Measurements from ENCODE around the gene TBKBP1.
A peak's percentile ranks its signal among the peaks of the same experiment; 100 is the strongest.

The TBKBP1 gene

DNA sequence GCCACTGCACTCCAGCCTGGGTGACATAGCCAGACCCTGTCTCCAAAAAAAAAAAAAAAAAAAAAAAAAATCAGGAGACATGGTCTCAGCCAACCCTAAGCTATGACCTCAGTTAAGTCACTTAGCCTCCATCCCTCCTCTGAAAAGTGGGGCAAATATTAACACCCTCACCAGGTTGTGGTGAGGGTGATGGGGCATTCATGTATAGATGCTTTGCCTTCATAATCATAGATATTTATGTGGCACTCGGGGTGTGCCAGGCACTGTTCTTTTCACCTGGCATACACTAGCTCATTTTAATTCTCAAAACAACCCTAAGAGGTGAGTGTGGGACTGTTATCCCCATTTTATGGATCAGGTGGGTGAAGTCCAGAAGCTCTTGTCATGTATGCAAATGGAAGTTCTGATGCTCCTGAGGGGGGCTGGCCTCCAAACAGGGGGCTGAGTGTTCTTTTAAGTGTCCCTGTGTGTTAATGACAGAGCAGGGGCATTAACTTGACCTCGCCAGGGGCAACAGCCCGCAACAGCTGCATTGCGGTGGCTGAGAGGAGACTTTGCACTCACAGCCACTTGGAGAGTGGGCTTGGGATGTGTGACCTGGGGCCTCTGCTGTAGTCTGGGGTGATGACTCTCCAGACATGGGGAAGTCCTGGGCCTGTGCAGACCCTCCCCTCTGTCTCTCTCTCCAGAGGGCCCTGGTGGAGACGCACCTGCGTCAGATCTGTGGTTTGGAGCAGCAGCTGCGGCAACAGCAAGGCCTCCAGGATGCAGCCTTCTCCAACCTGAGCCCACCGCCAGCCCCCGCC is 4.1 kb downstream of the TBKBP1 start:
- no peak for DNase-seq (ENCODE audit: low read depth in 2 of 3, low spot score in 2 of 3)

DNA sequence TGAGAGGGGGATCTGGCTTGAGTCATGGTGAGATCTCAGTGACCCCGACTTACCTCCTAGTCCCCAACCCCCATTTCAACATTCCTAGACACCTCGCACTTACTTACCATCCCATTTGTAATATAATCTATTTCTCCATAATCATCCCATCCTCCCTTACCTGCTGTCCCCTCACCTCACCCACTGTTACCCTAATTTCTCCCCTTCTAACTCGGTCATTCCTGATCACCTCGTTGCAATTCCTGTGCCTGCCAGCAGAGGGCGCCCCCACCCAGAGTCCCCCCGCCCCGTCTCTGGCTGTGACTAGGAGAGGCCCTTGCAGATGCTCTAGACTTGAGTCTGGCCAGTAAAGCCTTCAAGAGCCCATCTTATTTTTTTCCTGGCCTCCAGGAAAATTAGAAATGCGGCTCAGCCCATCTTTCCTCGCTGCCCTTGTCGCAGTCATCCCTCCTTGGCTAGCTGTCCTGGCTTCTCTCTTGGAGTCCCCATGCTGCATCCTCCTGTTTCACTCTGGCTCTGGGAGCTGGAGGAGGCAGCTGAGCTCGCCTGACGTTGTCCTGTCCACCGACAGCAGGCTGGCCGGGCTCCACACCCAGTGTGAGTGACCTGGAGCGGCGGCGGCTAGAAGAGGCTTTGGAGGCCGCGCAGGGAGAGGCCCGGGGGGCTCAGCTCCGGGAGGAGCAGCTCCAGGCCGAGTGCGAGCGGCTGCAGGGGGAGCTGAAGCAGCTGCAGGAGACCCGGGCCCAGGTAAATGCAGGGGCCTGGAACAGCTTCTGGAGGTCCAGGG is 5.0 kb downstream of the TBKBP1 start:
- DNase-seq (ENCODE audit: low read depth in 2 of 3, low spot score in 2 of 3), result peak in 1 of 3 experiments; percentile 96

- no peak for DNase-seq (ENCODE audit: low read depth in 2 of 3, low spot score in 2 of 3)
Measured at GRCh38 chr17:47699536-47699840, 5.5 kb downstream of the TBKBP1 start.

DNA sequence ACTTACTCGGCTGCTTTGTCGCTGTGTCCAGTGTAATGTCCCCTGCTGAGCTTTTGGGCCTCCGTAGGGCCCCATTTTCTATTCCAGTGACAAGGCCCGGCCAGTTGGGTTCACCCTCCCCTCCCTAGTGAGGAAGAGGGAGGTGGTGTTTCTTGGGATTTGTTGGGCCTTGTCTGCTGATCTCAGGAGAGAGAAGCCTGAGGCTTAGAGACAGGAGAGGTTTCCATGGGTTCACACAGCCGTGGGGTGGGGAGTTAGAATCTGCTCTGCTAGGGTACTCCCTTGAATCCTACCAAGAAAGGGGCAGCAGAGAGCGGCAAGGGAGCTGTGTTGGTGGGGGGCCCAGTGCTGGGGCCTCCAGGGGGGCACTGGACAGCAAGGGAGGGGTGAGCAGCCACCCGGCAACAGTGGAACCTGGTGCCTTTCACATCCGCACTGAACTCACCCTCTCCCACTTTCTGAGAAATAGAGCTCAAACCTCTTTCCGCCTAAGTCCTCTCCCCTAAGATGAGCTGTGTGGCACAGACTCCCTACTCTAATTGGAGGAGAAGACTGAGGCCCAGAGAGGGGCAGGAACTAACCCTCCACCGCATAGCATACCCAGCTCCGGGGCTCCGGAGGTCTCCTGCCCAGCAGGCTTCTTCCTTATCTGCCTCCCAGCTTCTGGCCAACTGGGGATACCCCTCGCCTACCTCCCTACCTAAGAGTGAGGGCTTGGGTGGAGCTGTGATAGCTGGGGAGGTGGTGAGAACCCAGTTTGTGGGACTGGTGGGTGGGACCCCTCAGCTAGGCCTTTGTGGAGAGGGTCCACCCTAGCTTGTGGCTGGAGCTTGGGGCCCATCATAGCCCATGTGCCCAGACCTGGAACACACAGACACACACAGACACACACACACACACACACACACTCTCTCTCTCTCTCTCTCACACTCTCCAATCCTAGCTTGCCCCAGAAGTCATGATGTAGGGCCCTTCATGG is 6.8 kb downstream of the TBKBP1 start:
- DNase-seq (ENCODE audit: low read depth in 2 of 3, low spot score in 2 of 3), result no peak

- DNase-seq (ENCODE audit: low read depth in 2 of 3, low spot score in 2 of 3), result no peak
Measured at GRCh38 chr17:47701608-47702007, 7.6 kb downstream of the TBKBP1 start.

DNA sequence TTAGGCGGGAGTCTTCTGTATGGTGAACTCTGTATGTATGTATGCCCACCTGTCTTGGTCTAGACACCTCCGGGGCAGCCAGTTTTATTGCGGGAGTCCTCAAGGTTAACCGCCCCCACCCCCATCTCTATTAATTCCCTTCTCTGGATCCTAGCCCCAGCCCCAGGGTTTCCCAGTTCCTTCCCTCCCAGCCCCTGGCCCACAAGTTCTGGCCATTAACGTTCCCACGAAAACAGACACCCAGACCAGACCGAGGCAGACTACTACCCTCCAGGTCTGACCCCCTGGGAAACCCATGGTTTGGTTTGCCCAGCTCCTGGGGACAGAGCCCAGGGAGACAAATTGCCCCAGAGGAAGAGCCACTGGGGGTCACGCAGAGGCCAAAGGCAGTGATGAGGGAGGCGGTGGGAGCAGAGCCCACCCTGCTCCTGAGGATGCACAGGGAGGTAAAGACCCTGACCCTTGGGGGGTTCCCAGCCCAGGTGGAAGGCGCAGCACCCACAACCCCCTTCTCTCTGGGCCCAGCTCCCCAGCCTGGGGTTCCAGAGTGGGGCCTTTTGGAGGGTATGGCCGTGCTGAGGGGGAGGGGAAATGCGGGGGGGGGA is 8.5 kb downstream of the TBKBP1 start:
- DNase-seq (ENCODE audit: low read depth in 2 of 3, low spot score in 2 of 3), result no peak

- no peak for DNase-seq (ENCODE audit: low read depth in 2 of 3, low spot score in 2 of 3)
Measured at GRCh38 chr17:47703191-47703591, 9.2 kb downstream of the TBKBP1 start.

DNA sequence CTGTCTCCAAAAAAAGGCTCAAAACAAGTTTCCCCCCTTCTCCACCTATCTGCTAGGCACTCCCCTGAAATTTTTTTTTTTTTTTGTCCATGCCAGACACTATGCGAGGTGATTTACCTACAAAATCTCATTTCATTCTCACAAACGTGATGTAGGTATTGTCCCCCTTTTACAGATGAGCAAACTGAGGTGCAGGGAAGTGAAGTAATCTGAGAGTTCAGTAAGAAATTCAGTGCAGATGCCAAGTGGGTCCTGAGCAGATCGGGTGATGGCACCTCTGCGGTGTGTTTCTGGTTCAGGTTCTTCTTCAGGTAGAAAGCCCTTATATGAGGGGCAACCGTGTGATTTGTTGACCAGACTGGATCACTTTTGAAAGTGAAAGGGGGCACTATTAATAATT is 9.7 kb downstream of the TBKBP1 start:
- no peak for DNase-seq (ENCODE audit: low read depth in 2 of 3, low spot score in 2 of 3)

GRCh38 chr17:47704116-47704515 is 10.2 kb downstream of the TBKBP1 start:
- DNase-seq (ENCODE audit: low read depth in 2 of 3, low spot score in 2 of 3), result no peak

DNA sequence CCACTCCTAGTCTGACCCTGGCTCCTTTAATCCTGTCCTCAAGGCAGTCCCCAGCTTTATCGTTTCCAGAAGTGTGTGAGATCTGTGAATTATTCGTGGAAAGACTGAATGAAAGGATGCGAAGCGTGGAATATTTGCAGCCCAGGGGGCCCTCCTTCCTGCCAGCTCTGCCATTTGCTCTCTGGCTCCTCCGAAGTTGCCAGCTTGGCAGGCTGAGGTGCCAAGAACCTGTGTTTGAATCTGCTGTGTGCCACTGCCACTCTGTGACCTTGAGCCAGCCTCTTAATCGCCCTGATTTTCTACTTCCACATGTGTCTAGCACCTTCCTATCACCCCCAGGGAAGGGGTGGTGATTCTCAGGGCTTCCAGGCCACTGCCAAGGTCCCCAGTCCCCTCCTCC is 10.8 kb downstream of the TBKBP1 start:
- no peak for DNase-seq (ENCODE audit: low read depth in 2 of 3, low spot score in 2 of 3)

DNA sequence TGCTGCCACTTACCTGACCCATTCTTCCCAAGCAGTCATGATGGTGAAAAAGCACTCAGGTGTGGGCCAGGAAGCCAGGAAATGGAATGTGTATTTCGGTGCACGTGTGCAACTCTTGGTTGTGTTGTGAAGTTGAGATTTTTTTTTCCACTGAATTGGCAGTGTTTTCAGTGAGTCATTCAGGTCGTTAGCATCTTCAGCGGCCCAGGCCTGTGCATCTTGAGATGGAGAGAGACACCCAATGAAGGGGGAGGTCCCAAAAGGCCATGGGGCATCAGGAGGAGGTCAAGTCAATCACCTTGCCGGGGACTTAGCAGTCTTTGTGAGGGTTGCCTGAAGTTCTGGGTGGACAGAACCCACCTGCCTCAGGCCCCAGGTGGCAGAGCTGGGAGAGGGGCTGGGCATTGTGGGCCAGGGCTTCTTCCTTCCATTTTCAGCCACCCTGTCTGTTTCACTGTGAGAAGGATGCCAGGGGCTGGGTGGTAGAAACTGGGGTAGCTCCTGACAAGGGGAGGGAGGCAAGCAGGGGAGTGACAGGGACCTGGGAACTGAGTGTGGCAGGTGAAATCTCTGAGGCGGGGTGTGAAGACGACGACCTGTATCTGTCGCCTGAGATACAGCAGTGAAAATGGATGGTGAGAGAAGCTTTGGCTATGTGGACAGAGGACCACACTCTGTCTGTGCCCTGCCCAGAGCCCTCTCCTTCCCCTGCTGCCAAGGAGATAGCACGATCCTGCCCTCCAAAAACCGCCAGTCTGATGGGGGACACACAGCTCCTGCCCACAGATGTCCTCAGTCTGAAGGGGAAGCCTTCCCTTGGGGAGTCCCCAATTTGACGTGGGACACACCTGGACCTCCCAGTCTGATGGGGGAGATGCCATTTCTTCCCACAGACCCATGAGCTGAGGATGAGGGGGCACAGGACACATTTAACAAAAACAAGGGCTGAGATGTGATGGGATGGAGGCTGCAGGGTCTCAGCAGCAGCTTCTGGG is 11.9 kb downstream of the TBKBP1 start:
- no peak for DNase-seq (ENCODE audit: low read depth in 2 of 3, low spot score in 2 of 3)

DNA sequence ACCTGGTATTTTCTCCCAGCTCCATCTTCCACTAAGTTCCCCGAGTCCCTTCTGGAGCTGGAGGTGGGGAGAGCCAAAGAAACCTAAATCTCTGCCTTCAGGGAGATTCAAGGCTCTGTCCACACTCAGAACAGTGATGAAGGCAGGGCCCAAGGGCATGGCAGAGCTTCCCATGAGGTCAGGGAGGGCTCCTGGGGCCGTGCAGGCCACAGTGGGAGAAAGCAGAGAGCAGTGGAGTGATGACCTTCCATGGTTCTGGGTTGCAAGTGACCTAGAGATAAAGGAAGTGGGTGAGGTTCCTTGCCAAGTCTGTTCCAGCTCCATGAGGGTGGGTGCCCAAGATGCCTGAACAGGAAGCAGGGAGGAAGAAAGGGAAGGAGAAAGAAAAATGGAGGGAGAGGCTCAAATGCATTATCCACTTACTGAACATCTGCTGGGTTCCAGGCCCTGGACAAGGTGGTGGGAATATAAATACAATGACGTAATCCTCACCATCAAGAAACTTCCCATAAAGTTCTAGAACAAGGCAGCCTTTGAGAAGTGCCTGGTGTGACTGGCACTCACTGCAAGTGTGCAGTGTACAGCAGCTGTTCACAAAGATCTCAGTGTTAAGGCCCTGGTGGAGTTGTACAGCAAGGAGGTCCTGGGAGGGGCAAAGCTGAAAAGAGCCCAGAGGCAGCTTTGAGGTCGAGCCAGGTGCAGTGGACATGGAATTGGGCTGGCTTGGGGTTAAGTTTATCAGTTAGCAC is 13.3 kb downstream of the TBKBP1 start:
- no peak for DNase-seq (ENCODE audit: low read depth in 2 of 3, low spot score in 2 of 3)

- DNase-seq (ENCODE audit: low read depth in 2 of 3, low spot score in 2 of 3), result no peak
Measured at GRCh38 chr17:47707884-47708283, 13.9 kb downstream of the TBKBP1 start.

DNA sequence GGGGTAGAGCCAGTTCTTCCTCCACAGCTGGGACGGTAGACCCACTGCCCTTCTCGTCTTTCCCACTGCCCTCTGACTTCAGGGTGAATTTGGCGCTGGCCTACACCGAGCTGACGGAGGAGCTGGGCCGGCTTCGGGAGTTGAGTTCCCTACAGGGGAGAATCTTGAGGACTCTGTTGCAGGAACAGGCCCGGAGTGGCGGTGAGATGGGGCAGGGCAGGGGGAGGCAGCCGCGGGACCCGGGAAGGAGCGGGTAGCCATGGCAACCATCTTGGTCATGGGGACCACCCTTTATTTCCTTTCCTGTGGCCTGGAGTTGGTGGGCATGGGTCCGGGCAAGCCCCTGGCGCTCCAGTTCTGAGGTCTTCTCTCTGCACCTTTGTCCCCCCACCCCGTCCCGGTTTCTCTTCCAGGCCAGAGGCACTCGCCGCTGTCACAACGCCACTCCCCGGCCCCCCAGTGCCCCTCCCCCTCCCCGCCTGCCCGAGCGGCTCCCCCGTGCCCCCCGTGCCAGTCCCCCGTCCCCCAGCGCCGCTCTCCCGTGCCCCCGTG is 14.4 kb downstream of the TBKBP1 start:
- no peak for DNase-seq (ENCODE audit: low read depth in 2 of 3, low spot score in 2 of 3)

GRCh38 chr17:47708864-47709541 is 15.0 kb downstream of the TBKBP1 start:
- DNase-seq (ENCODE audit: low read depth in 2 of 3, low spot score in 2 of 3), result no peak

DNA sequence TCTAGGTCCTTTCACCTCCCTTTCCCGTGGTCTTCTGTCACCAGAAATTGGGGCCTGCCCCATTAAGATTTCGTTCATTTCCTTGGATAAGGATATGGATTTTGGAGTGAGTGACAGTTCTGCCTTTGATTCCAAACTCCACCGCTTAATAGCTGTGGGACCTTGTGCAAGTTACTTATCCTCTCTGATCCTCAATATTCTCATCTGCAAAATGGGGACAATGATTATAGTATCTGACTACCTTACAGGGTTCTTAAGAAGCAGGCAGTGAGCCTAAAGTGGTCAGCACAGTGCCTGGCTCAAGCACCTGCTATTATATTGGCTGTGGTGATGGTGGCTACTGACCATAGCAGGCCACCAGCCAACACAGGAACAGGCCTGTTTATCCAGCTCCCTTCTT is 15.6 kb downstream of the TBKBP1 start:
- DNase-seq (ENCODE audit: low read depth in 2 of 3, low spot score in 2 of 3), result no peak

DNA sequence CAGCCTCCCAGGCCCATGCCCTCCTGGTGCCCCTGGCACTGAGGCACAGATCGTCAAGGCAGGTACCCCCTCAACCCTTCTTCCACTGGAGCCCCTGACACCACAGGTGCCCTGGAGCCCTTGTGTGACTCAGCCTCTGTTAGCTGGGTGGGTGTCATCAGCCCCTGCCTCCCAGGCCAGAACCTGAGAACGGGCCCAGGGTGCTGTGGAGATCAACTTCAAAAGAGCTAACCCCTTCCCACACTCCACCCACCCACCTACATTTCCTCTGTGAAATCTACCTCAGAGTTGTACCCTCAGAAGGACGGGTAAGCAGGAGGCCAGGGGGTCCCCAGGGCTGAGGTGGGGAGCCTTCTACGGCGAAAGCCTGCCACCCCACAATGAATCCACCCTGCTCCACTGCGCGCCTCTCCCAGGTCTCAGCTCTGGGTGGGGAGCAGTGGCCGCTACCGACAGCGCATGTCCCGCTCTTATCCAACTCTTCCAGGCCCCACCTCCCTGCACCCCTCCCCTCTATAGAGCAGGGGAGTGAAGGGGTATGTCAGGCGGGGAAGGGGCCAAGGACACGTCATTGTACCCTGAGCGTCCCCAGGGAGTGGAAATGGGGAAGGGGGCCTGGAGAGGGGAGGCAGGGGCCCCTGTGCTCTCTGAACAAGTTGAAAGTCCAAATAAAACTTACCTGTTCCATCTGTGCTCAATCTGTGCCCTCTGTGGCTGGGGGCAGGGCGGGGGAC is 17.6 kb downstream of the TBKBP1 start:
- no peak for DNase-seq (ENCODE audit: low read depth in 2 of 3, low spot score in 2 of 3)
